GM21529 (cell line): ENCODE data around the gene PCBP4.

Source experiments
- ATAC-seq: cut with Tn5 transposase; IDR thresholded peaks from one replicate; pipeline ENCODE4 v1.9.1; 2021; ENCODE audit not compliant: unreplicated experiment

The PCBP4 gene

GRCh38 chr3:51967384-51968169 lies at the start of gene PCBP4:
Gene PCBP4, minus strand, starts transcription at chr3:51967454. Its CDS starts 6,214 bp downstream, at chr3:51961240.
- peak; percentile 51 for ATAC-seq

- no peak for ATAC-seq
These were observed 48.4 kb upstream of the PCBP4 start for GRCh38 chr3:52015438-52016228.

- no peak for ATAC-seq
These were observed 47.4 kb upstream of the PCBP4 start for GRCh38 chr3:52014613-52015012.

- no peak for ATAC-seq
These were observed 46.7 kb upstream of the PCBP4 start for GRCh38 chr3:52013802-52014598.

- no peak for ATAC-seq
These were observed 45.4 kb upstream of the PCBP4 start for GRCh38 chr3:52012699-52013098.

- ATAC-seq: no peak
These were observed 43.2 kb upstream of the PCBP4 start for GRCh38 chr3:52010431-52010830.

- ATAC-seq: no peak
These were observed 40.0 kb upstream of the PCBP4 start for GRCh38 chr3:52007291-52007690.

- no peak for ATAC-seq
These were observed 39.5 kb upstream of the PCBP4 start for GRCh38 chr3:52006820-52007133.

GRCh38 chr3:52006017-52006819 lies 39.0 kb upstream of the PCBP4 start:
- no peak for ATAC-seq

- no peak for ATAC-seq
These were observed 38.3 kb upstream of the PCBP4 start for GRCh38 chr3:52005571-52005986.

GRCh38 chr3:52004906-52005395 lies 37.7 kb upstream of the PCBP4 start:
- ATAC-seq: no peak

- ATAC-seq: no peak
These were observed 37.0 kb upstream of the PCBP4 start for GRCh38 chr3:52004163-52004787.

GRCh38 chr3:52002748-52003147 lies 35.5 kb upstream of the PCBP4 start:
- ATAC-seq: no peak

- peak; percentile 83 for ATAC-seq
These were observed 34.3 kb upstream of the PCBP4 start for GRCh38 chr3:52001443-52001974.

- ATAC-seq: no peak
These were observed 32.6 kb upstream of the PCBP4 start for GRCh38 chr3:51999846-52000245.

- no peak for ATAC-seq
These were observed 31.5 kb upstream of the PCBP4 start for GRCh38 chr3:51998774-51999173.

- ATAC-seq: no peak
These were observed 30.8 kb upstream of the PCBP4 start for GRCh38 chr3:51997935-51998596.

- ATAC-seq: no peak
These were observed 29.9 kb upstream of the PCBP4 start for GRCh38 chr3:51997172-51997571.
